GM21367 (cell line): ENCODE data around the gene AQP3.
A peak's percentile ranks its signal among the peaks of the same experiment; 100 is the strongest.
"Not testable (repeated sequence)": the region's sequence is repeated elsewhere in the genome, so short reads cannot be mapped to it uniquely, and the experiment has no call there.

ENCODE experiments used
- ATAC-seq: cut with Tn5 transposase; IDR thresholded peaks from one replicate; pipeline ENCODE4 v1.9.1; 2021; ENCODE audit not compliant: unreplicated experiment

The AQP3 gene

GRCh38 chr9:33446946-33447798 is at the start of gene AQP3:
Gene AQP3 (minus strand): TSS chr9:33447593. CDS start chr9:33447530, 63 bp downstream.
- no peak for ATAC-seq

- ATAC-seq: not testable (repeated sequence)
These were observed 46.4 kb upstream of the AQP3 start for GRCh38 chr9:33493819-33494218.

GRCh38 chr9:33489066-33489465 is 41.7 kb upstream of the AQP3 start:
- no peak for ATAC-seq

GRCh38 chr9:33485312-33485711 is 37.9 kb upstream of the AQP3 start:
- ATAC-seq: not testable (repeated sequence)

- ATAC-seq: no peak
These were observed 33.6 kb upstream of the AQP3 start for GRCh38 chr9:33480976-33481375.

GRCh38 chr9:33480106-33480505 is 32.7 kb upstream of the AQP3 start:
- no peak for ATAC-seq

- ATAC-seq: no peak
These were observed 29.1 kb upstream of the AQP3 start for GRCh38 chr9:33476503-33476902.

- ATAC-seq: no peak
These were observed 28.0 kb upstream of the AQP3 start for GRCh38 chr9:33475357-33475756.

- ATAC-seq: peak; percentile 98
These were observed 26.4 kb upstream of the AQP3 start, which contains the start of gene NOL6 for GRCh38 chr9:33473643-33474352. Gene NOL6 (minus strand): TSS chr9:33473924. CDS start chr9:33473842, 82 bp downstream.

- no peak for ATAC-seq
These were observed 25.7 kb upstream of the AQP3 start for GRCh38 chr9:33472881-33473615.

- no peak for ATAC-seq
These were observed 24.9 kb upstream of the AQP3 start for GRCh38 chr9:33472171-33472880.

- no peak for ATAC-seq
These were observed 24.0 kb upstream of the AQP3 start for GRCh38 chr9:33471361-33471760.

- ATAC-seq: no peak
These were observed 22.5 kb upstream of the AQP3 start for GRCh38 chr9:33469891-33470290.

- ATAC-seq: no peak
These were observed 21.6 kb upstream of the AQP3 start for GRCh38 chr9:33468797-33469621.

GRCh38 chr9:33468215-33468730 is 20.9 kb upstream of the AQP3 start:
- ATAC-seq: no peak

- ATAC-seq: no peak
These were observed 20.1 kb upstream of the AQP3 start for GRCh38 chr9:33467526-33467925.

- no peak for ATAC-seq
These were observed 19.4 kb upstream of the AQP3 start for GRCh38 chr9:33466565-33467495.
